ENCODE results near the gene PTPN13. TPM values are rescaled to one million over a fixed set of nuclear protein-coding genes. Genes with fewer than 3 reads are reported as not detected.
A peak's percentile ranks its signal among the peaks of the same experiment; 100 is the strongest.

PTPN13 gene
- total RNA-seq, 1 experiment from 2014 or later, result 107 TPM

GRCh38 chr4:86755388-86755787, 161.3 kb downstream of the PTPN13 start:
- no peak for TF ChIP-seq CTCF (conservative IDR thresholded peaks at IDR 0.05; ENCODE audit: low read depth, low read length)
- no peak for TF ChIP-seq EZH2 (IDR thresholded peaks at IDR 0.05; ENCODE audit: borderline replicate concordance, low read depth, low read length, poor library complexity, severe bottlenecking)
- no TSS peak for BruUV-seq (replicated peaks)
- POLR2A ChIA-PET (ENCODE audit: low non-redundant PET), result no interaction called here
- no peaks in the 10 kb centered on the region for H3K4me1 ChIP-seq (ENCODE audit: insufficient read depth, low read length, poor library complexity, severe bottlenecking)
- H3K36me3 ChIP-seq (ENCODE audit: insufficient read depth, low read length, poor library complexity, severe bottlenecking), result peaks cover 69% of the 10 kb centered on the region
- no peaks in the 10 kb centered on the region for H3K9me3 ChIP-seq (ENCODE audit: low read depth, low read length, poor library complexity, severe bottlenecking)
- DNase-seq (ENCODE audit: low spot score), result no peak
- CTCF ChIA-PET, result no interaction called here
- H3K27me3 ChIP-seq (replicated peaks; ENCODE audit: insufficient read depth, low read depth, low read length, poor library complexity), result no peaks in the 10 kb centered on the region
- intact Hi-C loops (cut with micrococcal nuclease; ENCODE audit: unreplicated experiment), result no loop called here
- no peak overlapping the region for H3K27ac ChIP-seq (ENCODE audit: low read depth, low read length, poor library complexity, severe bottlenecking)
- H3K4me3 ChIP-seq (ENCODE audit: low read depth, low read length, poor library complexity, severe bottlenecking), result no peak overlapping the region

DNA sequence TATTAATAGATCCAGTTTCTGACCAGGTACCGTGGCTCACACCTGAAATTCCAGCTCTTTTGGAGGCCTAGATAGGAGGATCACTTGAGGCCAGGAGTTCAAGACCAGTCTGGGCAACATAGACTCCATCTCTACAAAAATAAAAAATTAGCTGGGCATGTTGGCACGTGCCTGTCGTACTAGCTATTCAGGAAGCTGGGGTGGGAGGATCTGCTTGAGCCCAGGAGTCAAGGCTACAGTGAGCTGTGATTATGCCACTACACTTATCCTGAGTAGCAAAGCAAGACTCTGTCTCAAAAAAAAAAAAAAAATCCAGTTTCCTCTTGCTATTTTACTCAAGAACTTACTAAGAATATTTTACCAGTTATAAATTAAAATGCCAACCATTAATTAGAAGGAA, 163.4 kb downstream of the PTPN13 start:
- H3K4me3 ChIP-seq (ENCODE audit: low read depth, low read length, poor library complexity, severe bottlenecking), result no peak overlapping the region
- no peaks in the 10 kb centered on the region for H3K27me3 ChIP-seq (replicated peaks; ENCODE audit: insufficient read depth, low read depth, low read length, poor library complexity)
- intact Hi-C loops (cut with micrococcal nuclease; ENCODE audit: unreplicated experiment), result no loop called here
- DNase-seq (ENCODE audit: low spot score), result peak; percentile 18
- TF ChIP-seq CTCF (conservative IDR thresholded peaks at IDR 0.05; ENCODE audit: low read depth, low read length) (no peak), EZH2 (IDR thresholded peaks at IDR 0.05; ENCODE audit: borderline replicate concordance, low read depth, low read length, poor library complexity, severe bottlenecking) (no peak)
- no TSS peak for BruUV-seq (replicated peaks)
- POLR2A ChIA-PET (ENCODE audit: low non-redundant PET), result no interaction called here
- H3K27ac ChIP-seq (ENCODE audit: low read depth, low read length, poor library complexity, severe bottlenecking), result no peak overlapping the region
- CTCF ChIA-PET, result no interaction called here
- H3K9me3 ChIP-seq (ENCODE audit: low read depth, low read length, poor library complexity, severe bottlenecking), result no peaks in the 10 kb centered on the region
- no peaks in the 10 kb centered on the region for H3K4me1 ChIP-seq (ENCODE audit: insufficient read depth, low read length, poor library complexity, severe bottlenecking)
- peaks cover 68% of the 10 kb centered on the region for H3K36me3 ChIP-seq (ENCODE audit: insufficient read depth, low read length, poor library complexity, severe bottlenecking)

- H3K9me3 ChIP-seq (ENCODE audit: low read depth, low read length, poor library complexity, severe bottlenecking), result no peaks in the 10 kb centered on the region
- DNase-seq (ENCODE audit: low spot score), result no peak
- H3K27me3 ChIP-seq (replicated peaks; ENCODE audit: insufficient read depth, low read depth, low read length, poor library complexity), result no peaks in the 10 kb centered on the region
- no TSS peak for BruUV-seq (replicated peaks)
- H3K27ac ChIP-seq (ENCODE audit: low read depth, low read length, poor library complexity, severe bottlenecking), result no peak overlapping the region
- H3K4me1 ChIP-seq (ENCODE audit: insufficient read depth, low read length, poor library complexity, severe bottlenecking), result no peaks in the 10 kb centered on the region
- no peak overlapping the region for H3K4me3 ChIP-seq (ENCODE audit: low read depth, low read length, poor library complexity, severe bottlenecking)
- ChIA-PET POLR2A (ENCODE audit: low non-redundant PET) (no interaction called here), CTCF (no interaction called here)
- intact Hi-C loops (cut with micrococcal nuclease; ENCODE audit: unreplicated experiment), result no loop called here
- no peak for TF ChIP-seq EZH2 (IDR thresholded peaks at IDR 0.05; ENCODE audit: borderline replicate concordance, low read depth, low read length, poor library complexity, severe bottlenecking)
- peaks cover 67% of the 10 kb centered on the region for H3K36me3 ChIP-seq (ENCODE audit: insufficient read depth, low read length, poor library complexity, severe bottlenecking)
Observed at GRCh38 chr4:86759298-86759697, 165.2 kb downstream of the PTPN13 start.

DNA sequence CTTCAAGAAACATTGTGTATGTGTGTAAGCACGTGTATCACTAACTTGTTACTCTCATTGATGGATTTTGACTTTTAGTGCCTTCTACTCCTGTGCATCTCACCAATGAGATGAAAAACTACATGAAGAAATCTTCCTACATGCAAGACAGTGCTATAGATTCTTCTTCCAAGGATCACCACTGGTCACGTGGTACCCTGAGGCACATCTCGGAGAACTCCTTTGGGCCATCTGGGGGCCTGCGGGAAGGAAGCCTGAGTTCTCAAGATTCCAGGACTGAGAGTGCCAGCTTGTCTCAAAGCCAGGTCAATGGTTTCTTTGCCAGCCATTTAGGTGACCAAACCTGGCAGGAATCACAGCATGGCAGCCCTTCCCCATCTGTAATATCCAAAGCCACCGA, 168.5 kb downstream of the PTPN13 start:
- intact Hi-C loops (cut with micrococcal nuclease; ENCODE audit: unreplicated experiment), result no loop called here
- no peak for DNase-seq (ENCODE audit: low spot score)
- TF ChIP-seq EZH2 (IDR thresholded peaks at IDR 0.05; ENCODE audit: borderline replicate concordance, low read depth, low read length, poor library complexity, severe bottlenecking) (no peak), CTCF (conservative IDR thresholded peaks at IDR 0.05; ENCODE audit: low read depth, low read length) (no peak)
- ChIA-PET POLR2A (ENCODE audit: low non-redundant PET) (no interaction called here), CTCF (no interaction called here)
- H3K4me1 ChIP-seq (ENCODE audit: insufficient read depth, low read length, poor library complexity, severe bottlenecking), result no peaks in the 10 kb centered on the region
- H3K27ac ChIP-seq (ENCODE audit: low read depth, low read length, poor library complexity, severe bottlenecking), result no peak overlapping the region
- no peak overlapping the region for H3K4me3 ChIP-seq (ENCODE audit: low read depth, low read length, poor library complexity, severe bottlenecking)
- H3K9me3 ChIP-seq (ENCODE audit: low read depth, low read length, poor library complexity, severe bottlenecking), result no peaks in the 10 kb centered on the region
- no peaks in the 10 kb centered on the region for H3K27me3 ChIP-seq (replicated peaks; ENCODE audit: insufficient read depth, low read depth, low read length, poor library complexity)
- peaks cover 76% of the 10 kb centered on the region for H3K36me3 ChIP-seq (ENCODE audit: insufficient read depth, low read length, poor library complexity, severe bottlenecking)
- no TSS peak for BruUV-seq (replicated peaks)
